Astrocyte (in vitro differentiated cells and primary cell): ENCODE results near the gene PGM5. TPM values are rescaled to one million over a fixed set of nuclear protein-coding genes. Genes with fewer than 3 reads are reported as not detected.
"Not testable (repeated sequence)": the region's sequence is repeated elsewhere in the genome, so short reads cannot be mapped to it uniquely, and the experiment has no call there.

Experiments
- DNase-seq: peaks from one replicate; pipeline ENCODE4 v3.0.0-alpha.2; 2010; ENCODE audit warnings: low read depth
- FAIRE-seq: peaks from 2 replicates; lab custom pipeline; 2011; peaks lifted over from hg19 to GRCh38; lab: Jason Lieb, UNC
- H2AFZ ChIP-seq: 2 replicates; pipeline ENCODE4 v1.6.0; 2012; ENCODE audit warnings: low read depth, low read length, inconsistent platforms
- H3K27ac ChIP-seq: 2 replicates; pipeline ENCODE4 v1.5.1; 2011; ENCODE audit warnings: low read depth, low read length, inconsistent platforms
- H3K27me3 ChIP-seq: 2 replicates; pipeline ENCODE4 v1.6.0; 2011; ENCODE audit warnings: low read length, inconsistent platforms; ENCODE audit not compliant: insufficient read depth
- H3K36me3 ChIP-seq: 2 replicates; pipeline ENCODE4 v1.5.1; 2011; ENCODE audit warnings: low read length, inconsistent platforms; ENCODE audit not compliant: insufficient read depth
- H3K4me1 ChIP-seq: 2 replicates; pipeline ENCODE4 v1.5.1; 2011; ENCODE audit warnings: low read length, inconsistent platforms; ENCODE audit not compliant: insufficient read depth
- H3K4me2 ChIP-seq: 2 replicates; pipeline ENCODE4 v1.6.0; 2012; ENCODE audit warnings: low read length, inconsistent platforms
- H3K4me3 ChIP-seq: 2 replicates; pipeline ENCODE4 v1.5.1; 2011; ENCODE audit warnings: low read depth, mild to moderate bottlenecking, low read length, inconsistent platforms; ENCODE audit not compliant: insufficient read depth
- H3K79me2 ChIP-seq: 2 replicates; pipeline ENCODE4 v1.6.0; 2012; ENCODE audit warnings: mild to moderate bottlenecking, low read length, inconsistent platforms; ENCODE audit not compliant: insufficient read depth
- H3K9ac ChIP-seq: 2 replicates; pipeline ENCODE4 v1.6.0; 2012; ENCODE audit warnings: mild to moderate bottlenecking, low read length, inconsistent platforms
- H3K9me3 ChIP-seq: 2 replicates; pipeline ENCODE4 v1.5.1; 2012; ENCODE audit warnings: low read depth, mild to moderate bottlenecking, low read length, inconsistent platforms; ENCODE audit not compliant: insufficient read depth
- H4K20me1 ChIP-seq: 2 replicates; pipeline ENCODE4 v1.6.0; 2012; ENCODE audit warnings: low read length, inconsistent platforms; ENCODE audit not compliant: insufficient read depth
- H3K27ac Mint-ChIP-seq: one replicate; pipeline ENCODE4 v1.8.0; 2021; ENCODE audit warnings: mild to moderate bottlenecking, mixed read lengths; ENCODE audit not compliant: unreplicated experiment
- H3K27me3 Mint-ChIP-seq: one replicate; pipeline ENCODE4 v1.8.0; 2021; ENCODE audit warnings: low read depth, mixed read lengths; ENCODE audit not compliant: unreplicated experiment
- H3K36me3 Mint-ChIP-seq: one replicate; pipeline ENCODE4 v1.8.0; 2021; ENCODE audit warnings: low read depth, mixed read lengths; ENCODE audit not compliant: unreplicated experiment
- H3K4me1 Mint-ChIP-seq: one replicate; pipeline ENCODE4 v1.8.0; 2021; ENCODE audit warnings: low read depth, mixed read lengths; ENCODE audit not compliant: unreplicated experiment
- H3K4me3 Mint-ChIP-seq: one replicate; pipeline ENCODE4 v1.8.0; 2021; ENCODE audit warnings: mild to moderate bottlenecking, moderate library complexity, mixed read lengths; ENCODE audit not compliant: unreplicated experiment
- H3K9me3 Mint-ChIP-seq: one replicate; pipeline ENCODE4 v1.8.0; 2021; ENCODE audit warnings: mild to moderate bottlenecking, mixed read lengths; ENCODE audit not compliant: unreplicated experiment
- total RNA-seq: library from RNA; stranded (reverse); gene quantifications from 2 replicates; pipeline ENCODE4 v1.2.1, GENCODE V29; 2021

Gene PGM5
- total RNA-seq, 1 donor from 2014 or later = 1.8 TPM

DNA sequence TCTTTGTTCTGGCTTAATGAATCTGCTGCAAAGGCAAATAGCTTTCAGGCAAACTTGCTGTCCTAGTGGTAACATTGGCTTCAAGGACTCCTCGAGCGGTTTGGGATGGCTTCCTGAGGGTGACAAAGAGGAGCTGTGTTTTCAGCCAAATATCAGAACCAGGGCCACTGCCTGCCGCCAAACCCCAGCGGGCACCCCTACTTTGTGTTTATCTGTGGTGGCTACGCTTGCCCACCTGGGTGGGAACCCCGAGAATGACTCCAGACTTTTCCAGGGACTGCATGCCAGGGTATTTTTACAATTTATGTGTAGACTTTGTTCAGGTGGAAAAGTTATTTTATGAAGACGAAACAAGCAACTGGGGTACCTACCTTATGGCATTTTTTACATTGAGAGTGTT is 18.4 kb upstream of the PGM5 start:
- H3K79me2 ChIP-seq, H3K36me3 ChIP-seq, H3K36me3 Mint-ChIP-seq, H3K27me3 Mint-ChIP-seq, H2AFZ ChIP-seq, H3K27me3 ChIP-seq, H3K4me1 ChIP-seq, DNase-seq, H3K4me3 ChIP-seq, H3K4me3 Mint-ChIP-seq, H3K27ac Mint-ChIP-seq, FAIRE-seq, H3K27ac ChIP-seq, H3K9ac ChIP-seq, H3K4me2 ChIP-seq, H4K20me1 ChIP-seq, H3K9me3 Mint-ChIP-seq, H3K4me1 Mint-ChIP-seq, H3K9me3 ChIP-seq: not testable (repeated sequence)

DNA sequence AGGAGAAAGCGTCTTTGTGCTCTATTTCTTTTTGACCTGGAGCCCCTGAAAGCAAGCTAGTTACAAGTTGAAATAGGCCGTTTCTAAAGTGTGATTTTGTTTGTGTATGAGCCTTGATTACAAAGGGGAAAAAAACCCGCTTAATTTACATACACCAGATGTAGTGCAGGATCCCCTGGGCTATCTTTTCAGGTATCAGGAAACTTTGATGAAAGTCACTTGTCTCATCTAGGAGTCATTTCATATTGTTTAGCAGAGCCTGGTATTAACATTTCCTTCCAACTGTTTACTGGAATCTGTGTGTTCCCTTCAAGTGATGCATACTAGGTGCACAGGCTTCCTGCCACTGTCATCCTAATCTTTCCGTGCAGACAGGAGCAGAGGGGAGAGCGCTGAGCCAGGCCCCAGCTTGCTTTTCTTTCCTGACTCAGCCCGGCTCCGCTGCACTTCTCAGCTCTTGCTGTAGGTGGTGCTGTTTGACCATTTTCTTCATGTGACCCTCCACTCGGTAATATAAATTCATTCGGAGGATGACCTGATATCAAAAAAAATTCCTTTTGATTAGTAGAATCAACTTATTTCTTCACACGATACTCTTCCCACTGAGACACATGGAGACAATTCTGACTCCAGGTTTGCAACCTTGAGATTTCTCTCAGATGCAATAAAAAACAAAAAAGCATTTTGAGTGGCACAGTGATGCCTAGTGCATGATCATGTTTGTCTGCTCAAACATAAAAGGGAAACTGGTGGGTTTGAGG is 14.0 kb upstream of the PGM5 start:
- H3K36me3 Mint-ChIP-seq, H3K4me1 ChIP-seq, H3K27ac Mint-ChIP-seq, H3K9ac ChIP-seq, H4K20me1 ChIP-seq, H3K4me1 Mint-ChIP-seq, H3K4me3 Mint-ChIP-seq, H3K27ac ChIP-seq, H3K79me2 ChIP-seq, H3K4me2 ChIP-seq, H3K9me3 Mint-ChIP-seq, H3K36me3 ChIP-seq, H3K27me3 ChIP-seq, H2AFZ ChIP-seq, FAIRE-seq, H3K4me3 ChIP-seq, DNase-seq, H3K27me3 Mint-ChIP-seq, H3K9me3 ChIP-seq: not testable (repeated sequence)

DNA sequence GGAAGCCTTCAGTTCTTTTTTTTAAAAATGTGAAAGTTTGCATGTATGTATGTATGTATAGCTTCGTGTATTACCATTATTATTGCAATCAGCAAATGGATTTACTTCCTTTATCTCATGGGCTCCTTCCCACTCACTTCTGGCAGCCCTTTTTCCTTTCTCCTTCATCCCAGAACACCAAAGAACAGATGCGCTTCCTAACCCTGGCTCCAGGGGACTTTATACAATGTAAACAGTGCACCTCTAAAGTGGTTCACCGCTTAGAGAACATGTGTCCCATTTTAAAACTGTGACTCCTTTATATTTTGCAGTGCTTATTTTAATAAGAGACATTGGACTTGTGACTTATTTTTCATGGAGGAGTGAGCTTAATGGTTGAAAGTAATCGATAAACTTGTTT is 13.2 kb upstream of the PGM5 start:
- H3K27me3 ChIP-seq, H3K4me2 ChIP-seq, H3K27ac ChIP-seq, H2AFZ ChIP-seq, H3K27ac Mint-ChIP-seq, H3K27me3 Mint-ChIP-seq, H3K4me1 Mint-ChIP-seq, H3K9ac ChIP-seq, H3K4me3 ChIP-seq, H3K36me3 ChIP-seq, H3K79me2 ChIP-seq, DNase-seq, H3K4me3 Mint-ChIP-seq, H3K4me1 ChIP-seq, H4K20me1 ChIP-seq, FAIRE-seq, H3K9me3 Mint-ChIP-seq, H3K9me3 ChIP-seq, H3K36me3 Mint-ChIP-seq: not testable (repeated sequence)

DNA sequence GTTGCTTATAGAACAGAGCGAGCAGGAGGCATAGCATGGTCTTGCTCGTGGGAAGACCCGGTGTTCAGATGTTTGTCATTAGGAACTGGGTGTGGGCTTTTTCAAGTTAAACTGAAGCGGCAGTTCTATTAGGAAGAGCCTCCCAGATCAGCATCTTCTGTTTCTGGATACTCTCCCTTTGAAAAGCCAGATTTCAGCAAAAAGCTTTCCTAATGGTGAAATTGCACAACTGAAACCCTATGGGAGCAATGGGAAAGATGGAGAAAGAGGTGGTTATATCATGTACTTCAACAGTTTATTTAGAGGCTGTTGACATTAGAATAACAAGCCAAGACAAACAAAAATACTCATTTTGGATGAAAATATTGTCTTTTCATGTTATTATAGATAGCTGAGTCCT is 12.4 kb upstream of the PGM5 start:
- H3K27ac ChIP-seq, H3K4me3 Mint-ChIP-seq, FAIRE-seq, H2AFZ ChIP-seq, H3K36me3 Mint-ChIP-seq, H3K9ac ChIP-seq, H3K9me3 Mint-ChIP-seq, H3K4me1 Mint-ChIP-seq, H3K27me3 ChIP-seq, DNase-seq, H3K27me3 Mint-ChIP-seq, H4K20me1 ChIP-seq, H3K4me2 ChIP-seq, H3K4me1 ChIP-seq, H3K9me3 ChIP-seq, H3K79me2 ChIP-seq, H3K36me3 ChIP-seq, H3K4me3 ChIP-seq: not testable (repeated sequence)
- H3K27ac Mint-ChIP-seq = peak overlapping the region; percentile 47

DNA sequence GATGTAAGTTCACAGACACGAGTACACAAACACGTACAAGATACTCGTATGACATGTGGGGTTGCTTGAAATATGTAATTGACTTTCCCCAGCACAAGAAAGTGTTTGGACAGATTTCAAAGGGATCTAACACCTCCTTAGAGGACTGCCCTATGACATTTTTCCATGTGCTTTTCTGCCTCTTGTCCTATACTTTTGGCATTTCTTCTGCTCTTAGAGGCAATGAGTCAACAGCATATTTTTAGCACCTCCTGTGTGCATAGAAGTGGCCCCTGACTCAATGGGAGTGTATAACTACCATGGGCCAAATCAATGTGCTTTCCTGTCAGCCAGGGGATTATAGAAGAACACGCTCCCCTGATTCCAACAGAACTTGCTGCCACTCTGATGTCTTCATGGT is 4.7 kb upstream of the PGM5 start:
- not testable (repeated sequence) for H3K9me3 Mint-ChIP-seq, H3K4me3 ChIP-seq, H3K4me3 Mint-ChIP-seq, H3K27ac Mint-ChIP-seq, H3K4me2 ChIP-seq, H3K79me2 ChIP-seq, H3K4me1 Mint-ChIP-seq, H3K27ac ChIP-seq, FAIRE-seq, H3K9me3 ChIP-seq, H3K36me3 Mint-ChIP-seq, DNase-seq, H3K9ac ChIP-seq, H3K27me3 ChIP-seq, H3K4me1 ChIP-seq, H4K20me1 ChIP-seq, H2AFZ ChIP-seq, H3K36me3 ChIP-seq
- peaks cover 14% of the 10 kb centered on the region for H3K27me3 Mint-ChIP-seq

DNA sequence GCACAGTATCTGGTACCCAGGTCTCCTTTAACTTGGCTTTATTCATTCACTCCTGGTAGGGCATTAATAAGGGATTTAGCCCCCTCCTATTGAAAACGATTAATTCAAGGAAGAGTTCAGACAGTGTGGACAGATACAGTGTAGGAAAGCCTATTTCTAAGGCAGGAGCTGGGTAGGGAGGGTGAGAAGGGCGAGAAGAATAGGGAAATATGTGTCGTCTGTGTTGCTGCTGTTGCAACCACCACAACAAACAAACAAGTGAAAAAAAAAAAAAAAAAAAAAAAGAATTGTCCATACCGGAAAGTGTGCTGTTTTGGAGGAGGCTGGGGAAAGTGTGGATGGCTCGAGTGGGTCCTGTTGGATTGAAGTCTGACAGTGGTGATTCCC is 425 bp upstream of the PGM5 start:
- Mint-ChIP-seq H3K27me3 (peaks cover 28% of the 10 kb centered on the region), H3K4me3 (peak overlapping the region; percentile 80), H3K27ac (peak overlapping the region; percentile 53)
- FAIRE-seq, H3K27me3 ChIP-seq, H3K27ac ChIP-seq, H3K4me3 ChIP-seq, H3K9me3 Mint-ChIP-seq, H3K4me2 ChIP-seq, DNase-seq, H3K4me1 Mint-ChIP-seq, H3K9me3 ChIP-seq, H3K4me1 ChIP-seq, H2AFZ ChIP-seq, H3K36me3 Mint-ChIP-seq, H3K9ac ChIP-seq, H3K36me3 ChIP-seq, H4K20me1 ChIP-seq, H3K79me2 ChIP-seq: not testable (repeated sequence)
